Ovary (tissue), 3 donors: Measurements from ENCODE around the gene LRIT3.

Experiments
- CTCF ChIP-seq, 3 donors: fragments of 450-650 bp in 2 of 3; fragments of 200-600 bp in 1 of 3; IDR thresholded peaks; one replicate each; pipeline versions ENCODE4 v1.5.1 to v1.8.0; 2016 to 2022; ENCODE audit warnings: antibody characterized with exemption in 3 of 3, mild to moderate bottlenecking in 1 of 3
- EP300 ChIP-seq: sonication (generic); formaldehyde crosslinking; IDR thresholded peaks from one replicate; pipeline ENCODE4 v1.6.1; 2017; ENCODE audit warnings: antibody characterized with exemption
- POLR2A ChIP-seq: fragments of 450-650 bp; IDR thresholded peaks from one replicate; pipeline ENCODE4 v1.6.1; 2017; ENCODE audit warnings: antibody characterized with exemption, mild to moderate bottlenecking, moderate library complexity
- donor health status: DM: no; HTN: no; CAD: no.

GRCh38 chr4:109914322-109914721 is 66.4 kb downstream of the LRIT3 start:
- TF ChIP-seq POLR2A = no peak
- no peak for TF ChIP-seq CTCF (IDR thresholded peaks at IDR 0.05)
- TF ChIP-seq EP300 = no peak
